HG03342 (cell line): ENCODE data around the gene PADI1.

Experiments
- ATAC-seq: cut with Tn5 transposase; IDR thresholded peaks from one replicate; pipeline ENCODE4 v1.9.1; 2021; ENCODE audit warnings: mild to moderate bottlenecking, moderate library complexity; ENCODE audit not compliant: unreplicated experiment

The PADI1 gene

GRCh38 chr1:17214876-17215544 lies 10.1 kb downstream of the PADI1 start:
- no peak for ATAC-seq

- ATAC-seq: no peak
Measured at GRCh38 chr1:17215545-17215890, 10.6 kb downstream of the PADI1 start.

GRCh38 chr1:17216078-17216477 lies 11.2 kb downstream of the PADI1 start:
- ATAC-seq: no peak

- ATAC-seq: no peak
Measured at GRCh38 chr1:17217607-17218006, 12.7 kb downstream of the PADI1 start.

- ATAC-seq: no peak
Measured at GRCh38 chr1:17218939-17219338, 14.0 kb downstream of the PADI1 start.

GRCh38 chr1:17220287-17220686 lies 15.4 kb downstream of the PADI1 start:
- ATAC-seq: no peak

GRCh38 chr1:17222557-17222956 lies 17.6 kb downstream of the PADI1 start:
- no peak for ATAC-seq

GRCh38 chr1:17224434-17224833 lies 19.5 kb downstream of the PADI1 start:
- ATAC-seq: no peak

GRCh38 chr1:17225140-17225539 lies 20.2 kb downstream of the PADI1 start:
- no peak for ATAC-seq

- ATAC-seq: no peak
Measured at GRCh38 chr1:17227358-17227915, 22.5 kb downstream of the PADI1 start.

GRCh38 chr1:17228619-17229018 lies 23.7 kb downstream of the PADI1 start:
- ATAC-seq: no peak

- ATAC-seq: no peak
Measured at GRCh38 chr1:17229379-17229778, 24.5 kb downstream of the PADI1 start.

- ATAC-seq: no peak
Measured at GRCh38 chr1:17230106-17230505, 25.2 kb downstream of the PADI1 start.

- no peak for ATAC-seq
Measured at GRCh38 chr1:17230671-17231310, 25.9 kb downstream of the PADI1 start.

- ATAC-seq: no peak
Measured at GRCh38 chr1:17232759-17233661, 28.1 kb downstream of the PADI1 start.

GRCh38 chr1:17233675-17234320 lies 28.9 kb downstream of the PADI1 start:
- no peak for ATAC-seq

- no peak for ATAC-seq
Measured at GRCh38 chr1:17234405-17234804, 29.5 kb downstream of the PADI1 start.

GRCh38 chr1:17235135-17235885 lies 30.4 kb downstream of the PADI1 start:
- ATAC-seq: no peak

- no peak for ATAC-seq
Measured at GRCh38 chr1:17236779-17237560, 32.0 kb downstream of the PADI1 start.

GRCh38 chr1:17237561-17237903 lies 32.6 kb downstream of the PADI1 start:
- ATAC-seq: no peak
